AG09319 (cell line): ENCODE measurements around the gene SLIT1.
A peak's percentile ranks its signal among the peaks of the same experiment; 100 is the strongest.

Source experiments
- DNase-seq: peaks from one replicate; pipeline ENCODE4 v3.0.0-alpha.2; 2010; ENCODE audit warnings: low read depth; ENCODE audit errors: extremely low read depth
- CTCF ChIP-seq: IDR thresholded peaks from 2 replicates; pipeline ENCODE4 v1.5.1; 2011; ENCODE audit warnings: low read depth, mild to moderate bottlenecking, inconsistent platforms, low read length, moderate library complexity

SLIT1 gene

GRCh38 chr10:97042081-97042480 lies 143.7 kb downstream of the SLIT1 start:
- no peak for DNase-seq
- TF ChIP-seq CTCF = no peak

GRCh38 chr10:97040706-97041105 lies 145.1 kb downstream of the SLIT1 start:
- TF ChIP-seq CTCF = no peak

GRCh38 chr10:97040248-97040584 lies 145.5 kb downstream of the SLIT1 start:
- no peak for DNase-seq
- TF ChIP-seq CTCF = no peak

More at GRCh38 chr10:97040706-97041105, 145.1 kb downstream of the SLIT1 start:
- DNase-seq = no peak

GRCh38 chr10:97039538-97040247 lies 146.1 kb downstream of the SLIT1 start:
- TF ChIP-seq CTCF = no peak
- no peak for DNase-seq

- no peak for TF ChIP-seq CTCF
- DNase-seq = no peak
Observed at GRCh38 chr10:97038688-97039087, 147.1 kb downstream of the SLIT1 start.

GRCh38 chr10:97037365-97038361 lies 148.1 kb downstream of the SLIT1 start:
- peak; percentile 88 for TF ChIP-seq CTCF
- DNase-seq = peak; percentile 43
